ENCODE data around the gene MAP2K1. TPM values are rescaled to one million over a fixed set of nuclear protein-coding genes. Genes with fewer than 3 reads are reported as not detected.

The MAP2K1 gene
- total RNA-seq, 1 donor from 2014 or later = 23.6 TPM

- no peak for TF ChIP-seq CTCF (IDR thresholded peaks at IDR 0.05)
- no peak for TF ChIP-seq POLR2A (IDR thresholded peaks at IDR 0.05)
- no peak for TF ChIP-seq POLR2AphosphoS5 (IDR thresholded peaks at IDR 0.05; ENCODE audit: insufficient read depth in 1 of 2, low read depth in 1 of 2)
- intact Hi-C loops (cut with DNase I) = no loop called here
- H3K27me3 ChIP-seq = no peaks in the 10 kb centered on the region
- H3K4me1 ChIP-seq = no peaks in the 10 kb centered on the region
- peaks cover 0 to 48% of the 10 kb centered on the region in 2 donors for H3K36me3 ChIP-seq
- H3K9me3 ChIP-seq = no peaks in the 10 kb centered on the region
- no peak for DNase-seq (ENCODE audit: extremely low spot score in 2 of 2)
- H3K27ac ChIP-seq = no peak overlapping the region
- H3K4me3 ChIP-seq = no peak overlapping the region
Measured at GRCh38 chr15:66486887-66487286, 100.2 kb downstream of the MAP2K1 start.

GRCh38 chr15:66488525-66488924 is 101.8 kb downstream of the MAP2K1 start:
- intact Hi-C loops (cut with DNase I) = no loop called here
- TF ChIP-seq POLR2A (IDR thresholded peaks at IDR 0.05) (no peak), POLR2AphosphoS5 (IDR thresholded peaks at IDR 0.05; ENCODE audit: insufficient read depth in 1 of 2, low read depth in 1 of 2) (no peak), CTCF (IDR thresholded peaks at IDR 0.05) (no peak)
- Histone ChIP-seq H3K36me3 (peaks cover 0 to 56% of the 10 kb centered on the region in 2 donors), H3K4me1 (no peaks in the 10 kb centered on the region), H3K27me3 (no peaks in the 10 kb centered on the region), H3K9me3 (no peaks in the 10 kb centered on the region), H3K27ac (no peak overlapping the region), H3K4me3 (no peak overlapping the region)
- no peak for DNase-seq (ENCODE audit: extremely low spot score in 2 of 2)

GRCh38 chr15:66489179-66489791 is 102.6 kb downstream of the MAP2K1 start:
- no peak for DNase-seq (ENCODE audit: extremely low spot score in 2 of 2)
- H3K27me3 ChIP-seq = no peaks in the 10 kb centered on the region
- H3K9me3 ChIP-seq = no peaks in the 10 kb centered on the region
- TF ChIP-seq CTCF (IDR thresholded peaks at IDR 0.05) = no peak
- TF ChIP-seq POLR2A (IDR thresholded peaks at IDR 0.05) = no peak
- H3K36me3 ChIP-seq = peaks cover 0 to 59% of the 10 kb centered on the region in 2 donors
- no peak overlapping the region for H3K27ac ChIP-seq
- H3K4me3 ChIP-seq = no peak overlapping the region
- intact Hi-C loops (cut with DNase I) = no loop called here
- no peaks in the 10 kb centered on the region for H3K4me1 ChIP-seq

- H3K27me3 ChIP-seq = no peaks in the 10 kb centered on the region
- no peaks in the 10 kb centered on the region for H3K9me3 ChIP-seq
- no peak overlapping the region for H3K27ac ChIP-seq
- H3K36me3 ChIP-seq = peaks cover 0 to 58% of the 10 kb centered on the region in 2 donors
- TF ChIP-seq POLR2AphosphoS5 (IDR thresholded peaks at IDR 0.05; ENCODE audit: insufficient read depth in 1 of 2, low read depth in 1 of 2) (no peak), CTCF (IDR thresholded peaks at IDR 0.05) (no peak), POLR2A (IDR thresholded peaks at IDR 0.05) (no peak)
- peaks cover 16% of the 10 kb centered on the region for H3K4me1 ChIP-seq
- DNase-seq (ENCODE audit: extremely low spot score in 2 of 2) = no peak
- intact Hi-C loops (cut with DNase I) = no loop called here
- no peak overlapping the region for H3K4me3 ChIP-seq
Measured at GRCh38 chr15:66491846-66492245, 105.1 kb downstream of the MAP2K1 start.

GRCh38 chr15:66494262-66494661 is 107.5 kb downstream of the MAP2K1 start:
- H3K4me3 ChIP-seq = no peak overlapping the region

More at GRCh38 chr15:66494262-66494661, 107.5 kb downstream of the MAP2K1 start:
- Histone ChIP-seq H3K27ac (no peak overlapping the region), H3K27me3 (no peaks in the 10 kb centered on the region), H3K4me1 (peaks cover 25% of the 10 kb centered on the region), H3K36me3 (peaks cover 0 to 51% of the 10 kb centered on the region in 2 donors), H3K9me3 (no peaks in the 10 kb centered on the region)
- intact Hi-C loops (cut with DNase I) = no loop called here
- no peak for TF ChIP-seq CTCF (IDR thresholded peaks at IDR 0.05)
- no peak for TF ChIP-seq POLR2A (IDR thresholded peaks at IDR 0.05)
- TF ChIP-seq POLR2AphosphoS5 (IDR thresholded peaks at IDR 0.05; ENCODE audit: insufficient read depth in 1 of 2, low read depth in 1 of 2) = no peak
- no peak for DNase-seq (ENCODE audit: extremely low spot score in 2 of 2)
